Osteoblast (primary cell): ENCODE results near the gene DELE1. TPM values are rescaled to one million over a fixed set of nuclear protein-coding genes. Genes with fewer than 3 reads are reported as not detected.
"Not testable (repeated sequence)": the region's sequence is repeated elsewhere in the genome, so short reads cannot be mapped to it uniquely, and the experiment has no call there.

Source experiments
- DNase-seq: peaks from one replicate; pipeline ENCODE4 v3.0.0; 2011; ENCODE audit warnings: low spot score, mixed read lengths; ENCODE audit not compliant: insufficient read length; ENCODE audit errors: missing footprints
- H2AFZ ChIP-seq: 2 replicates; pipeline ENCODE4 v1.6.0; 2011; ENCODE audit warnings: mild to moderate bottlenecking, low read length
- H3K27ac ChIP-seq: 2 replicates; pipeline ENCODE4 v1.5.1; 2011; ENCODE audit warnings: mild to moderate bottlenecking, low read depth, low read length, moderate library complexity
- H3K27me3 ChIP-seq: 2 replicates; pipeline ENCODE4 v1.6.0; 2012; ENCODE audit warnings: mild to moderate bottlenecking, control low read depth, inconsistent platforms, low read length, moderate library complexity; ENCODE audit not compliant: insufficient read depth
- H3K36me3 ChIP-seq: 2 replicates; pipeline ENCODE4 v1.5.1; 2011; ENCODE audit warnings: mild to moderate bottlenecking, low read length, control low read depth, moderate library complexity; ENCODE audit not compliant: insufficient read depth
- H3K4me1 ChIP-seq: 2 replicates; pipeline ENCODE4 v1.5.1; 2011; ENCODE audit warnings: mild to moderate bottlenecking, low read length, control low read depth, moderate library complexity; ENCODE audit not compliant: insufficient read depth
- H3K4me2 ChIP-seq: 2 replicates; pipeline ENCODE4 v1.6.0; 2011; ENCODE audit warnings: mild to moderate bottlenecking, low read length; ENCODE audit not compliant: insufficient read depth
- H3K4me3 ChIP-seq: fragments of 200-600 bp; sonication (generic); 3 replicates; pipeline ENCODE4 v1.5.1; 2012; ENCODE audit warnings: mild to moderate bottlenecking, low read length, inconsistent platforms; ENCODE audit not compliant: insufficient read depth
- H3K79me2 ChIP-seq: 2 replicates; pipeline ENCODE4 v1.6.0; 2012; ENCODE audit warnings: mild to moderate bottlenecking, low read length, control low read depth, inconsistent platforms; ENCODE audit not compliant: insufficient read depth
- H3K9me3 ChIP-seq: 2 replicates; pipeline ENCODE4 v1.5.1; 2011; ENCODE audit warnings: low read depth, low read length, control low read depth
- H4K20me1 ChIP-seq: 2 replicates; pipeline ENCODE4 v1.6.0; 2012; ENCODE audit warnings: mild to moderate bottlenecking, low read length, control low read depth; ENCODE audit not compliant: insufficient read depth
- CTCF ChIP-seq: IDR thresholded peaks from 2 replicates; pipeline ENCODE4 v1.5.1; 2011; ENCODE audit warnings: mild to moderate bottlenecking, low read depth, low read length, moderate library complexity; ENCODE audit errors: extremely low read depth
- total RNA-seq: library from RNA; depleted of rRNA; stranded (reverse); fragments of >200 nt; gene quantifications from 2 replicates; pipeline ENCODE4 v1.2.3, GENCODE V29; 2012

The DELE1 gene
- total RNA-seq, 1 donor, result 52.1 TPM

DNA sequence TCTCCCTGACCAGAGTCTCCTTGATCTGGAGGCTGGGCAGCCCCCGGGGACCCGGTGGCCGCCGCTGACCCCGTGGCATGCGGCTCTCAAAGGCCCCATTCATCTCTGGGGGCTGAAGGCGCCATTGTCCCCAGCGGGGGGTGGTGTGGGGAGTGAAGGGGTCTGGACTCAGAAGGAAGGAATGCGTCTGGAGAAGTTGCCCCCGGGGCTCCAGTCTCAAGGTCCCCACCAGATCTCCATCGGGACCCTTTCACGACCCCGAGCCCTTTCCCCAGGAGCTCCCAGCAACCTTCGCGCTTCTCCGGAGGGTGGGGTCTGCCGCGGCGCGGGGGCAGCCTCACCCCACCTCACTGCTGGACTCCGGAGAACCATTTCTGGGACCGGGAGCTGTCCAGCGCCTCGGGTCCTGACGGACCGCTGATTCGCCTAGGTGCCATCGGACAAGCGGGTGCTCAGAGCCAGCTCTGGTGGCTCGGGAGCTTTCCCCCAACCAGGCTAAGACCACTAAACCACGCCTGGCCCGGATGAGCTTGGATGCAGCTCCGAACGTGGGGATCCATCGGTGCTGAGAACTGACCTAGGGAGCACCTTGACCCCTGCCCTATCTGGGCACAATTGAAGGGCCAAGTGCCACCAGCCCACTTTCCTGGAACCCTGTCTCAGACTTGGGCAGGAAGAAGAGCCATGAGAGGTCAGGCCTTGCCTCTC, 40.3 kb upstream of the DELE1 start:
- H3K36me3 ChIP-seq, result no peaks in the 10 kb centered on the region
- H3K79me2 ChIP-seq, result no peaks in the 10 kb centered on the region
- H3K27ac ChIP-seq, result no peak overlapping the region
- no peaks in the 10 kb centered on the region for H4K20me1 ChIP-seq
- H3K4me3 ChIP-seq, result no peak overlapping the region
- peaks cover 7% of the 10 kb centered on the region for H3K4me1 ChIP-seq
- no peak overlapping the region for H3K4me2 ChIP-seq
- no peak overlapping the region for H2AFZ ChIP-seq
- H3K27me3 ChIP-seq, result peaks cover 63% of the 10 kb centered on the region
- peak; percentile 88 for DNase-seq
- TF ChIP-seq CTCF, result no peak
- no peaks in the 10 kb centered on the region for H3K9me3 ChIP-seq

- DNase-seq, result peak; percentile 18
- H3K27me3 ChIP-seq, result peaks cover 58% of the 10 kb centered on the region
- TF ChIP-seq CTCF, result no peak
- H3K4me3 ChIP-seq, result no peak overlapping the region
- no peak overlapping the region for H3K4me2 ChIP-seq
- peaks cover 2% of the 10 kb centered on the region for H3K4me1 ChIP-seq
- no peaks in the 10 kb centered on the region for H3K9me3 ChIP-seq
- H3K27ac ChIP-seq, result no peak overlapping the region
- no peaks in the 10 kb centered on the region for H3K36me3 ChIP-seq
- H3K79me2 ChIP-seq, result no peaks in the 10 kb centered on the region
- no peak overlapping the region for H2AFZ ChIP-seq
- no peaks in the 10 kb centered on the region for H4K20me1 ChIP-seq
These were observed 39.8 kb upstream of the DELE1 start for GRCh38 chr5:141883892-141884318.

- H3K4me2 ChIP-seq, result no peak overlapping the region
- H3K9me3 ChIP-seq, result no peaks in the 10 kb centered on the region
- no peak overlapping the region for H3K27ac ChIP-seq
- no peaks in the 10 kb centered on the region for H3K36me3 ChIP-seq
- H3K4me3 ChIP-seq, result no peak overlapping the region
- H3K4me1 ChIP-seq, result no peaks in the 10 kb centered on the region
- H3K27me3 ChIP-seq, result peaks cover 13% of the 10 kb centered on the region
- no peaks in the 10 kb centered on the region for H4K20me1 ChIP-seq
- TF ChIP-seq CTCF, result peak; percentile 54
- no peaks in the 10 kb centered on the region for H3K79me2 ChIP-seq
- DNase-seq, result peak; percentile 74
- no peak overlapping the region for H2AFZ ChIP-seq
These were observed 34.3 kb upstream of the DELE1 start for GRCh38 chr5:141889282-141889871.

- H4K20me1 ChIP-seq, H3K9me3 ChIP-seq, H2AFZ ChIP-seq, H3K79me2 ChIP-seq, H3K4me3 ChIP-seq, H3K27ac ChIP-seq, H3K4me1 ChIP-seq, H3K36me3 ChIP-seq, H3K4me2 ChIP-seq, DNase-seq, H3K27me3 ChIP-seq: not testable (repeated sequence)
These were observed 33.2 kb upstream of the DELE1 start for GRCh38 chr5:141890429-141890828.
